M059J (cell line): Measurements from ENCODE around the gene FAM193A. TPM values are rescaled to one million over a fixed set of nuclear protein-coding genes. Genes with fewer than 3 reads are reported as not detected.
A peak's percentile ranks its signal among the peaks of the same experiment; 100 is the strongest.
"Not testable (repeated sequence)": the region's sequence is repeated elsewhere in the genome, so short reads cannot be mapped to it uniquely, and the experiment has no call there.

Experiments
- DNase-seq: peaks from one replicate; pipeline ENCODE4 v3.0.0-alpha.2; 2012; ENCODE audit warnings: low read depth
- total RNA-seq: library from RNA; depleted of rRNA; stranded (reverse); fragments of >200 nt; shearing (Covaris generic); gene quantifications from 2 replicates; pipeline ENCODE4 v1.2.3, GENCODE V29; 2014

Gene FAM193A
- total RNA-seq, 1 experiment from 2014 or later = 12.7 TPM

DNA sequence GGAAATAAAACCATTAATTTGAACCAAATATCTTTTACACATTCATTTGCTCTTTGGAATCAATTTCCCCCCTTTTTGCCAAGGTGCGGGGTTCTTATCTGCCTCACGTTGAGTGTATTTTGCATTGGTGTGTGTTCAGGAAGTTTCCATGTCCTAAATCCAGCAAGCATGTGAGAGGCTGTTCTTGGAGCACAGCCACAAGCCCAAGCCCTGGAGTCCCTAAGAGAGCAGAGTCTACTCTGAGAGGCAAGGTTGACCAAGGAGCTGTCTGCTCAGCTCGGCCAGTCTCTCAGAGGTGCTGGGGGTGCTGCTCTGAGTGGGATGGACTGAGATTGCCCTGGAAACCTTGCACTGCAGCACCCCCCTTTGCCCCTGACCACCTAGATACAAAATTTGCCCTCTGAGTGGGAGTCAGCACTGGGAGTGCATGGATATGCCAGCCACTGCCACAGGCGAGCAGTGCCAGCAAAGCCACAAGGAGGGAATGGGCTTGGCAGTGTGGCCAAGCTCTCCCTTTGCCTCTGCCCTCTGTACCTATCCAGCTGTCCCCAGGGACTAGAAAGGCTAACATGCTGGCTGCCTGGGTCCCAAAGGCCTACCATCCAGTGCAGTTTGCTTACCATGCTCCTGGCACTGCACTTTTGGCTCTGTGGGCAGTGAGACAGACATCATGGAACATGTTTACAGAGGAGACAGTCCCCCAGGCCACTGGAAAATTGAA lies 20.5 kb upstream of the FAM193A start:
- no peak for DNase-seq

DNA sequence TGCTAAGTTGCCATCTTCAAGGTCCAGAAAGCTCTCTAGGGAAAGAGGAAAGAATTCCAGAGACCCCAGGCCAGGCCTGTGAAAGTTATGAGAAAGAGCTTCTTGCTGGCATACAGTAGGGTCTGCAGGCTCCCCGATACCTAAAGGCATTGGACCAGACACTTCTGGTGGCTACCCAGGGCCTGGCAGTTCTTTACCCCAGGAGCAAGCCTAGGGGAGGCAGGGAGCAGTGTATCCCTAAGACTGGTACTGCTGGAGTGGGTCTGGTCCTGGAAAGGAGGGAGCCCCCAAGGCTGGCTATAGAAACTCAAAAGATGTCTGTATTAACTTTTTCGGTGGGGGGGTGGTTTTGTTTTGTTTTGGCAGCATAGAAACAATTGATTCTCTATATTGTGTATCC lies 19.8 kb upstream of the FAM193A start:
- DNase-seq = no peak

DNA sequence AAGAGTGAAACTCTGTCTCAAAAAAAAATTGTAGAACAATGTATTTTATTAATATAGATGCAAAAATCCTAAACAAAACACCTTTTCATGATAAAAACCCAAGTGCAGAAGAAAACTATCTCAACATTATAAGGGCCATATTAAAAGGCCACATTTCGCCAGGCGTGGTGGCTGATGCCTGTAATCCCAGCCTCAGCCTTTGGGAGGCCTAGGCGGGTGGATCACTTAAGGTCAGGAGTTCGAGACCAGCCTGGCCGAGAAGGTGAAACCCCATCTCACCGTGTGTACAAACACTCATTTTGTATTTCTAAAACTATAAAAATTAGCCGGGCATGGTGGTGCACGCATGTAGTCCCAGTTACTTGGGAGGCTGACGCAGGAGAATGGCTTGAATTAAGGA lies 9.9 kb upstream of the FAM193A start:
- DNase-seq = no peak

DNA sequence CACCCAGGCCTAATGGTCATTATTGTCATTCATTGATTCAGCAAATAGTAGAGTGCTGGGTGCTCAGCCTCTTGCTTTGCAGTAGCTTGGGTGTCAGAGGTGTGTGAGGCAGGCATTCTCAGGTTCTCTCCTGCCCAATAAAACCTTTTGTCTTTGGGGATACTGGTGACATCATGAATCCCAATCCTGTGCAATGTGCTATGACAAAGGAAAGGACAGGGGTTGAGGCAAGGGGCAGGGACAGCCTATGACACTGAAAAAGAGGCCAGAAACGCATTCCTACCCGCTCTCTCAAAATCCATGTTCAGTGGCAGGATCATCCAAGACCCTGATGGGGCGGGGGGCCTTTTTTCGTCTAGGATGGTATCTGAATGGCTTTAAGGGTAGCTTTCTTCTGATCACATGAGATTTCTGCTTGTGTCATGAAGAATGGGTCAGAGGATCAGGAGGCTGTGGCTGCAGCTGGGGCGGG lies 1.5 kb upstream of the FAM193A start:
- peak; percentile 6 for DNase-seq

DNA sequence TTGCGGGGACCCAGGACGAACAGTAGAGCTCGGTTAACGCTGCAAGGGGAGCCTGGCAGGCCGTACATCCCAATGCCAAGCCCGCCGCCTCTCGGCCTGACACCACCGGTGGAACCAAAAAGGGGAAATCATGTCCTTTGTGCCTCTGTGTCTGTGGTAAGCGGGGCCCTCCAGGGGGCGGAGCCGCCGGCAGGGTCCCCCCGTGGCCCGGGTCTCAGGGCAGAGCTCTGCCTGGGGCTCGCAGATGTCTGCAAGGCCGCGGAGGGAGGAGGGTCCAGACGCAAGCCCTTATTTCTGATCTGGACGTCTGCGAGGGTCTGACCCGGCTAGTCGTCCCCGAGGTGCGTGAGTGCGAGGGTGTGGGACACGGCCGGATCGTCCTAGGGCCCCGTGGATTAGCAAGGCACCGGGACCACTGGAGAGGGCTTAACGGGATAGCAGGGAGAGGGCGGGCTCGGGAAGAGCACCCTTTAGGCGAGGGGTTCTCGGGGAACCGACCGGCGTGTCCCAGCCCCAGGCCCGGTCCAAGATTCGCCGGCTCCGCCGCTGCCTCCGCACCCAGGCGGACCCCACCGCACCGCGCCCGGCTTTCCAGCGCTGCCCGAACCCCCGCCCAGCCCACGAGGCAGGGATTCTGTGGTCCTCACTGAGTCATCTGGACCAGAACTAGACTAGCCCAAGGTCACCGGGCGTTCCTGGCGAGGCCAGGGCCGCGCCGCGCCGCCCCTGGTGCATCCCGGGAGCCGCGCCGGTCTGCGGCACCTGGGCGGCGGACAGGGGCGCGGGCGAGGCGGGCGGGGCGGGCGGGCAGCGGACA lies 863 bp upstream of the FAM193A start:
- DNase-seq = no peak

DNA sequence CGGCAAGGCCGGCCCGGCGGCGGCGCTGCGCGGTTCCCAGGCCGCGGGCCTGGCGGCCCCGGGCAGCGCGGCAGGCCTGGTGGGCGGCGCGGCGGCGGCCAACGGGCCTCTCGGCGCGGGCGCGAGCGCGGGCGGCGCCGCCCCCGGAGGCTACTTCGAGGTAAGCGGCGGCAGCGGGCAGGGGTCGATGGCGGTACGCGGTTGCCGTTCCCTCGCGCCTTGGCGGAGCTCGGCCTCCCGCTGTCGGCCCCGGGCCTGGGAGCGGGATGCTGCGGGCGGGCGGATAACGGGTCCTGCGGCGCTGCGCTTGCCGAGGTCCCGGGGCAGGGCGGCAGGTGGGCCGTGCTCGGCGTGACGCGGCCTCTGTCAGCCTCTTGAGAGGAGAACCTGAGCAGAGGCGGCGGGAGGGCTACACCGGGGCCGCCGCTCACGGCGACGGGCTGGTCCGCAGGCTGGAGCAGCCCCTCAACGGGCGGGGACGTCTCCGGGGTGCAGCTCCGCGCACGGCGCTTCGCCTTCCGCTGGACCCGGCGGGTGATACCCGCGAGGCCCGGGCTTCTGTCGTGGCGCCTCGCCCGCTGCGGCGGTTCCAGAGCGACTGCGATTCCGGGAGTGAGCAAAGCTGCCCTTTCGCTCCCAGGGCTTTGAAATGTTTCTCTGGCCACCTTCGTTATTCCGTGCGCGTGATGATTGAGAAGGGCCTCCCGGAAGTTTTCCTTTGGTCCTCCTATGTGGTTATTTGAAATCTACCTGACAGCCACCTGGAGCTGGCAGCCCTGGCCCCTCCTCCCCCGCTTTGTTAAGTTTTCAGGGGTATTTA lies 774 bp downstream of the FAM193A start:
- DNase-seq = peak; percentile 48

DNA sequence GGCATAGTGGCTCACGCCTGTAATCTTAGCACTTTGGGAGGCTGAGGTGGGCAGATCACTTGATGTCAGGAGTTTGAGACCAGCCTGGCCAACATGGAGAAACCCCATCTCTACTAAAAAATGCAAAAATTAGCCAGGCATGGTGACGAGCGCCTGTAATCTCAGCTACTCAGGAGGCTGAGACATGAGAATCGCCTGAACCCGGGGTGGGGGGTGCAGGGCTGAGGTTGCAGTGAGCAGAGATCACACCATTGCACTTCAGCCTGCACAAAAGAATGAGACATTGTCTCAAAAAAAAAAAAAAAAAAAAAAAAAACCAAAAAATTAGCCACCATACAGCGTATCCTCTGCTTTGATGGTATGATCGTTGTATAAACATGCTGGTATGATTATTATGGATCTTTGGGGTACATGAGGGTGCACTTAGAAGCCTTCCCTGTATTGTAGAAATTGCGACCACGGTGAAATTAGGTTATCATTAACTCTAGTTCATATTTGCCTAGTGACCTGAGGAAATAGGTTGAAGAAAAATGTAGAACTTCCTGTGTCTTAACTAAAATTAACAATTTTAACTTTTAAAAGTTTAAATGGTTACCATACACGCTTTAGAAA lies 7.2 kb downstream of the FAM193A start:
- DNase-seq = not testable (repeated sequence)

DNA sequence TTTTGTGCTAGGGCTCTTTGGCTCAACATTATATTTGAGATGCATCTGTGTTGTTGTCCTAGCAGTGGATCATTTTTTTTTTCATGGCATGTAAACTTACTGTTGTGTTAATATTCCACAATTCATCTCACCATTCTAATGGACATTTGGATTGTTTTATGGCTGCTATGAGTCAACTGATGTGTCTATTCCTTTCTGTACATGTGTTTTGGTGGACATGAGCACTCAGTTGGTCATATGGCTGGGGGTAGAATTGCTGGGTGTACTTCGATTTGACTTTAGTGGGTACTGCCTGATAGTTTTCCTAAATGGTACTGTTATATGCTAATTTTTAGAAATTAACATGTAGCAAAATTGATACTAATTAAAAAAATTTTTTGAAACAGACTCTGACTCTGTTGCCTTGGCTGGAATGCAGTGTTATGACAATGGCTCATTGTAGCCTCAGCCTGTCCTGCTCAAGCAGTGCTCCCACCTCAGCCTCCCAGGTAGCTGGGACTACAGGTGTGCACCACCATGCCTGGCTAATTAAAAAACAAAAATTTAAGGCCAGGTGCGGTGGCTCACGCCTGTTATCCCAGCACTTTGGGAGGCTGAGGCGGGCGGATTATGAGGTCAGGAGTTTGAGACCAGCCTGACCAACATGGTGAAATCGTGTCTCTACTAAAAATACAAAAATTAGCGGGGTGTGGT lies 9.0 kb downstream of the FAM193A start:
- DNase-seq = no peak

DNA sequence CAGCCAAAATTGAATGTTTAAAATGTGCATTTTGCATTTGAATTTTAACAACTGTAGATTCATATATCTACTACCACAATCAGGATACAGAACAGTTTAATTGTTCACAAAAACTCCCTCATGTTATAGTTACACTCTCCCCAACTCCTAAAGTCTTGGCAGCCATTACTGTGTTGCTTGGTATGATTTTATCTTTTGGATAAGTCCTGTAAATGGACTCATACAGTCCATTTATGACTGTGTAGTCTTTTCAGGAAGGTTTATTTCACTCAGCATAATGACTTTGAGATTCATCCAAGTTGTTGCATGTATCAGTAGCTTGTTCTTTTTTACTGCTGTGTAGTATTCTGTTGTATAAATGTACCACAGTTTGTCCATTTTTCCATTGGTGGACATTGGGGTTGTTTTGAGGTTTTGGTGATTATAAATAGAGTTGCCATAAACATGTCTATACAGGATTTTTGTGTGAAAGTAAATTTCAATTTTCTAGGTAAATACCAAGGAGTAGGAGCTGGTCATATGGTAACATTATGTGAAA lies 9.9 kb downstream of the FAM193A start:
- DNase-seq = no peak

DNA sequence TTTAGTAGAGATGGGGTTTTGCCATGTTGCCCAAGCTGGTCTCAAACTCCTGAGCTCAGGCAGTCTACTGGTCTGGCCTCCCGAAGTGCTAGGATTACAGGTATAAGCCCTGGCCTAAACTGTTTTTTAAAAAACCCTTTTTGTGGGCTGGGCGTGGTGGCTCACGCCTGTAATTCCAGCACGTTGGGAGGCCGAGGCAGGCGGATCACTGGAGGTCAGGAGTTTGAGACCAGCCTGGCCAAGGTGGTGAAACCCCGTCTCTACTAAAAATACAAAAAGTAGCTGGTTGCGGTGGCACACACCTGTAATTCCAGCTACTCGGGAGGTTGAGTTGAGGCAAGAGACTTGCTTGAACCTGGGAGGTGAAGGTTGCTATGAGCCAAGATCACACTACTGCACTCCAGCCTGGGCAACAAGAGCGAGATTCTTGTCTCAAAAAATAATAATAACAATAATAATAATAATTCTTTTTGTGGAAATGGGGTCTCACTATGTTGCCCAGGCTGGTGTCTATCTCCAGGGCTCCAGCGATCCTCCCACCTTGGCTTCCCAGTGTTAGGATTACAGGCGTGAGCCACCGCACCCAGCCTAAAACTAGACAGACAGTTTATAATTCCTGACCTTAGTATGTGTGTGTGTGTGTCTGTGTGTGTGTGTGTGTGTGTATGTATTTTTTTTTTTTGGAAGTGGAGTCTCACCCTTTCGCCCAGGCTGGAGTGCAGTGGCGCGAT lies 10.7 kb downstream of the FAM193A start:
- DNase-seq = not testable (repeated sequence)

DNA sequence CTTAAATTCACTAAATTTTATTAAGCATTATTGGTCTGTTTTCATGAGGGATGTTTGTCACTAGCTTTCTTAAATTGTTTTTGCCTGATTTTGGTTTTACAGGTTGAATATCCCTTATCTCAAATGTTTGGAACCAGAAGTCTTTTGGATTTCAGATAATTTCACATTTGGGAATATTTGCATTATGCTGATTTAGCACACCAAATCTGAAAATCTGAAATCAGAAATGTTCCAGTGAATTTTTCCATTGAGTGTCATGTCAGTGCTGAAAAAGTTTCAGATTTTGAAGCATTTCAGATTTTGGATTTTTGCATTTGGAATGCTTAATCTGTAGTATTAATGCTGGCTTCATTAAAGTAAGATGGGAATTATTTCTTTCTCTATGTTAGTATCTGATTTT lies 14.7 kb downstream of the FAM193A start:
- no peak for DNase-seq

DNA sequence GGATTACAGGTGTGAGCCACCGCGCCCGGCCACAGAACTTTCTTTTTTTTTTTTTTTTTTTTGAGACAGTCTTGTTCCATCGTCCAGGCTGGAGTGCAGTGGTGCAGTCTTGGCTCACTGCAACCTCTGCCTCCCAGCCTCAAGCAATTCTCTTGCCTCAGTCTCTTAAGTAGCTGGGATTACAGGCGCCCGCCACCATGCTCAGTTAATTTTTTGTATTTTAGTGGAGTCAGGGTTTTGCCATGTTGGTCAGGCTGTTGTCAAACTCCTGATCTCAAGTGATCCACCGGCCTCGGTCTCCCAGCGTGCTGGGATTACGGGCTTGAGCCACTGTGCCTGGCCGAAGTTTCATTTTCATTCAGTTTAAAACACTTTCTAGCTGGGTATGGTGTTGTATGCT lies 16.4 kb downstream of the FAM193A start:
- DNase-seq = no peak

DNA sequence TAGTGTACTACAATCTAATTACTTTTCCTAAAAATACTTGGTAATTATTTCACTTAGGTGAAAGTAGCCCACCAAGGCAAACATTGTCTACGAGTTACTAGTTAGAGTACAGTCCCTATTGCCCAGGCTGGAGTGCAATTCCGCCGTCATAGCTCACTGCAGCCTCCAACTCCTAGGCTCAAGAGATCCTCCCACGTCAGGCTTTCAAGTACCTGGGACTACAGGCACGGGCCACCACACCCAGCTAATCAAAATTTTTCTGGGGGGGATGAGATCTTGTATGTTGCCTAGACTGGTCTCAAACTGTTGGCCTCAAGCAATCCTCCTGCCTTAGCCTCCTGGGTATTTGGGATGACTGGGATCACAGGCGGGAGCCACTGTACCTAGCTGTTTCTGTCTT lies 21.9 kb downstream of the FAM193A start:
- no peak for DNase-seq

DNA sequence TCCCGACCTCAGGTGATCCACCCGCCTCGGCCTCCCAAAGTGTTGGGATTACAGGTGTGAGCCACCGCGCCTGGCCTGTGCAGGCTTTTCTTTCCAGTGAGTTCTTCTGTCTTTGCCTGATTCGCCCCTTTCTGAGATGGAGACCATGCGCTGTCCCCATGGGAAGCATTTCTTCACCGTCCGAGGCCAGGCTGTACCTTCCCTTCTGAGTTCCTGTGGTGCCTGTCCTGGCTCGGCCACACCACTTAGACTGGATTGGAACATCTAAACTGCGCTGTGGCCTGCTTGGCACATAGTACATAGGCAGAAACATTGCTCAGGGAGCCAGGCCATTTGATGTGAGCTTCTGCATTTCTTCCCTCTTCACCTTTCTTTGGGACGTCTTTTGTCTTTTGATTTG lies 23.7 kb downstream of the FAM193A start:
- no peak for DNase-seq

DNA sequence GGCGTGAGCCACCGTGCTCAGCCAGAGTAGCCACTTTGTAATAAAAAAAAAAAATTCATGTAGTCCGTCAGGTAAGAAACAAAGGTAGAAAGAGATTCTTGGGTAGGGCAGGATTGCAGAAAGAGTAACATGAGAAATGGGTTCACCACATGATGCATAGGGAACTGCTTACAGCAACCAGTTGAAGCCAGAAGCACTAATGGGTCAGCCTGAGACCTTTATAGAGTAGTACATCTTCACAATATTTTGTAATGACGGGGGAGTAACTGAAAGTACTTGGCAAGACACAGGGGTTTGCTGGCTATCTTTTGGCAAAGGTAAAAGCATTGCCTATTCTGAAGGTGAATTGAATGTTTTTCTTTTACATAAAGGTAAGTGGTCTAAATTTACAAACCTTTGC lies 29.1 kb downstream of the FAM193A start:
- no peak for DNase-seq

DNA sequence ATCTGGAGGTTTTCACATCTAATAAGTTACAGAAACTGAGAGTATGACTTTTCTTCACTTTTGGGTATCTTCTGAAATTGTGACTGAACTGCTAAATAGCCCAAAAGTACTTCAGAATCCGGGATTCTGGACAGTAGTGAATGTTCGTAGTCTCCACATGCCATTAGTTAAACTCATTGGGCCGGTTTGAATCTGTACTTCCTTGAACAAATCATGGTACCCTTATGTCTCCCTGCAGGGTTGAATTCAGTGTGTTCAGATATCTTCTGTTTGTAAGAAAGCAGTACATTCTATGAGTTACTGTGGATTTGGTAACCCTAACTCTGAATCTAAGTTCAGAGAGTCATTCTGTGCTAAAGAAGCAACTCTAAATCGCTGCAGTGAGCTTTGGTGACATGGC lies 33.6 kb downstream of the FAM193A start:
- DNase-seq = no peak

DNA sequence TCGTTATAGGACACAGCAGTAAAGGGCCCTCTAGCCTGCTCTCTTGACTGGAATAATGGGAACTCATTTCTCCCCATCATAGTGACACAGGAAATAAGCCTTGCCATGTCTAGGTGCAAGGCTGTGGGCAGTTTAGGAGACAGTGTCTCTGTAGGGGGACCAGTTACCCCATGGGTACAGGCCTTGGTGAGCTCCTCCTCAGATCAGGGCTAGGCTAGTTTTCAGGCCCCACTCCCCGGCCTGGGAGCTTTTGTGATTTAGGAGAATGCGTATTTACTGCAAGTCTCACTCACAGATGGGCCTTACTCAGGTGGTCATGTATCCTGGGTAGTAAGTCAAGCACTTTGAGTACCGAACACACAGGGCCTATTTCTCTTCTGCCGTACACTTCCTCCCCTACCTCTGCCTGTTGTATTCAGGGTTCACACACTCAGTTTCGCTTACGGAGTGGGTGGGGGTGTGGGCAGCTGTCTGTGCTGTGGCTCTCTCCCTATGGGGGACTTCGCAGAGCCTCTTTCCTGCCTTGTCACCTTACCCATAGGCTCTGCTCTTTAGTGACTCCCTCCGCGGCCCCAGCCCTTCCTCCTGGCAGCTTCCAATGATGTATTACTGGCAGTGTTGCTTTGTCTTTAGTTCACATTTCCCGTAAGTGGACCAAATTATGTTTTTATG lies 34.2 kb downstream of the FAM193A start:
- no peak for DNase-seq

DNA sequence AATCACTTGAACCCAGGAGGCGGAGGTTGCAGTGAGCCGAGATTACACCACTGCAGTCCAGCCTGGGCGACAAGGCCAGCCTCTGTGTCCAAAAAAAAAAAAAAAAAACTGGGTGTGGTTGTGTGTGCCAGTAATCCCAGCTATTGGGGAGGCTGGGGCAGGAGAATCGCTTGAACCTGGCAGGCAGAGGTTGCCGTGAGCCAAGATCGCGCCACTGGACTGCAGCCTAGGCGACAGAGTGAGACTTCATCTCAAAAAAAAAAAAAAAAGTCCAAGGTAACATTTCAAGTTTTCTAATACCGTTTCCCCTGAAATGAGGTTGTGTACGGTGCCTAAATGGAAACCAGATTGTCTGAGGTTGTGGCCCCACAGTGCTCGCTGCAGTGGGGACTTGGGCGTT lies 35.6 kb downstream of the FAM193A start:
- no peak for DNase-seq

DNA sequence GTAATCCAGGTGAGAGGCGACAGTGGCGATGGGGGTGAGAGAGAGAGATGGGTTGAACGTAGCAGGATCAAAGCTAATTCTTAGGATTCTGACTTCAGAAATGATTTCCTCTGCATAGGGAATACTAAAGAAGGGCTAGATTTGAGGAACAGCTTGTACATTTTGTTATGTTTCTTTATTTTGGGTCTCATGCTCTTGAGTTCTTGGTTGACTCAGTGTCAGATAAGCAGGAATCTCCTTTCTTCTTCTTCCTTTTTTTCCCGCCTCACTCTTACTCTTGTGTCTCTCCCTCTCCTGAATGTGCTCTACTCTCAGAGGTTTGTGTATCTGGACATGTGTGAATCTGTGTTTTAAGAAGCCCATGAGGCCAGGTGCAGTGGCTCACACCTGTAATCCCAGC lies 36.4 kb downstream of the FAM193A start:
- no peak for DNase-seq

DNA sequence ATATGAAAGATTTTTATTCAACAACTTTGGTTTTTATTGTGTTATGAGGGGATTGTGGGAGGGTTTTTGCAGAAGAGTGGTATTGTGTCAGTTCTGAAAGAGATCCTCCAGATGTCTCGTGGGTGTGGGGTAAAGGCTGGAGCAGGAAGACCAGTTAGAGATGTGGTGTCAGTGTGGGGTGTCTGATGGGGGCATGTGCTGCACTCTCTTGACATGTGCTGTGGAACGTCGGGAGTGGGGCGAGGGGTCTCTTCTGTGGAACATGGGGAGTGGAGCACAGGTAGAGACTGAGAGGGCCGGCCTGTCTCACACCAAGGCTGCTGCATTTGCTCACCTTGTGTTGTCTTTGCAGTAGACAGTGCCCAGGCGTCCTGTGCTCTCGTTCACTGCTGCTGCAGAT lies 37.6 kb downstream of the FAM193A start:
- DNase-seq = no peak
